K562 (cell line): ENCODE results near the gene TRIP6. TPM values are rescaled to one million over a fixed set of nuclear protein-coding genes. Genes with fewer than 3 reads are reported as not detected.
A peak's percentile ranks its signal among the peaks of the same experiment; 100 is the strongest.

Experiments
- C11orf30 ChIP-seq: fragments of 450-650 bp; IDR thresholded peaks from 2 replicates; pipeline ENCODE4 v1.6.1; 2016; ENCODE audit warnings: low read depth, mild to moderate bottlenecking
- CREB1 ChIP-seq, 2 experiments: sonication (generic) in 1 of 2; formaldehyde crosslinking in 1 of 2; IDR thresholded peaks; 2 replicates each; pipeline versions ENCODE4 v1.6.1 to v1.8.0; 2012 to 2022; ENCODE audit warnings: inconsistent platforms in 1 of 2, mild to moderate bottlenecking in 1 of 2, missing genetic modification reagents in 1 of 2, moderate library complexity in 1 of 2
- CREM ChIP-seq: IDR thresholded peaks from 2 replicates; pipeline ENCODE4 v1.6.1; 2014; ENCODE audit warnings: antibody characterized with exemption, low read depth
- E2F3 ChIP-seq: fragments of 250-450 bp; sonication (Bioruptor Pico); IDR thresholded peaks from 2 replicates; pipeline ENCODE4 v1.4.0; 2020; ENCODE audit warnings: mild to moderate bottlenecking
- ESRRA ChIP-seq: fragments of 450-650 bp; IDR thresholded peaks from 2 replicates; pipeline ENCODE4 v1.6.1; 2014; ENCODE audit warnings: low read depth, mild to moderate bottlenecking, moderate library complexity, borderline replicate concordance
- HDAC1 ChIP-seq, 2 experiments: fragments of 450-650 bp; IDR thresholded peaks; 2 replicates each; pipeline ENCODE4 v1.6.1; 2016 to 2017; ENCODE audit warnings: inconsistent platforms in 1 of 2, mild to moderate bottlenecking in 1 of 2, moderate library complexity in 1 of 2
- MTA3 ChIP-seq: fragments of 450-650 bp; formaldehyde crosslinking; IDR thresholded peaks from 2 replicates; pipeline ENCODE4 v1.6.1; 2017; ENCODE audit warnings: mild to moderate bottlenecking, borderline replicate concordance
- NEUROD1 ChIP-seq: fragments of 150-350 bp; IDR thresholded peaks from 2 replicates; pipeline ENCODE4 v1.6.1; 2014; ENCODE audit warnings: borderline replicate concordance, low read length, low read depth; ENCODE audit not compliant: partially characterized antibody
- PHF20 ChIP-seq: fragments of 450-650 bp; IDR thresholded peaks from 2 replicates; pipeline ENCODE4 v1.6.1; 2018; ENCODE audit not compliant: partially characterized antibody
- TEAD1 ChIP-seq, 2 experiments: fragments of 450-650 bp in 1 of 2; sonication (generic) in 1 of 2; formaldehyde crosslinking; IDR thresholded peaks; 2 replicates each; pipeline versions ENCODE4 v1.4.0 to v1.8.0; 2020 to 2022; ENCODE audit warnings: mild to moderate bottlenecking in 2 of 2, missing genetic modification reagents in 1 of 2
- ZEB2 ChIP-seq: fragments of 450-650 bp; IDR thresholded peaks from 2 replicates; pipeline ENCODE4 v1.6.1; 2016
- ZNF263 ChIP-seq: sonication (generic); formaldehyde crosslinking; IDR thresholded peaks from 2 replicates; pipeline ENCODE4 v1.8.0; 2022; ENCODE audit warnings: mild to moderate bottlenecking, missing genetic modification reagents, borderline replicate concordance
- ZNF274 ChIP-seq: IDR thresholded peaks from 2 replicates; pipeline ENCODE4 v1.6.1; 2011; ENCODE audit warnings: low read depth, mild to moderate bottlenecking, low read length, moderate library complexity, borderline replicate concordance
- ZNF766 ChIP-seq: fragments of 200-800 bp; sonication (Bioruptor generic); conservative IDR thresholded peaks from 2 replicates; pipeline ENCODE4 v1.6.1; 2016; ENCODE audit warnings: missing genetic modification characterization, missing compliant biosample characterization
- polyA plus RNA-seq, 8 experiments: library from polyadenylated mRNA; depleted of rRNA in 4 of 8; stranded (reverse) in 5 of 8; unstranded in 3 of 8; fragments of >200 nt; fragmentation: Nextera tagmentation in 2 of 8; fragmentation: Illumina TruSeq in 1 of 8; extraction: Ambion mirVana in 2 of 8; extraction: Trizol in 1 of 8; gene quantifications; 2 replicates each; pipeline versions ENCODE4 v1.2.1 to v1.2.3, GENCODE V29; 2011 to 2014; ENCODE audit warnings: inconsistent platforms in 1 of 8, missing spikeins in 1 of 8
- total RNA-seq, 7 experiments: library from RNA; depleted of rRNA in 6 of 7; stranded (reverse); fragments of >200 nt in 6 of 7; fragmentation: Illumina TruSeq in 2 of 7; extraction: Trizol in 2 of 7; gene quantifications; 2 replicates each; pipeline versions ENCODE4 v1.2.1 to v1.2.3, GENCODE V29; 2011 to 2021; ENCODE audit warnings: low replicate concordance in 1 of 7
- TF ChIP-seq, protein P1 (sequence below): sonication (generic); formaldehyde crosslinking; IDR thresholded peaks from 2 replicates; pipeline ENCODE4 v1.8.0; 2022; ENCODE audit warnings: mild to moderate bottlenecking, missing genetic modification reagents
- TF ChIP-seq, protein P2 (sequence below): fragments of 450-650 bp; IDR thresholded peaks from 2 replicates; pipeline ENCODE4 v1.6.1; 2014; ENCODE audit warnings: low read depth, mild to moderate bottlenecking, moderate library complexity, borderline replicate concordance
- TF ChIP-seq, protein P3 (sequence below): sonication (generic); formaldehyde crosslinking; IDR thresholded peaks from 2 replicates; pipeline ENCODE4 v1.8.1; 2023; ENCODE audit warnings: mild to moderate bottlenecking, missing genetic modification reagents
- TF ChIP-seq, protein P4 (sequence below): sonication (generic); formaldehyde crosslinking; IDR thresholded peaks from 2 replicates; pipeline ENCODE4 v1.8.0; 2022; ENCODE audit warnings: mild to moderate bottlenecking, low read depth, missing genetic modification reagents

Gene TRIP6
- total and polyA plus RNA-seq, 9 of the 15 experiments (the other 6 are each of a cell fraction or from before 2014, with no cell fraction given): 5.9 to 141 (median 54.0) TPM

DNA sequence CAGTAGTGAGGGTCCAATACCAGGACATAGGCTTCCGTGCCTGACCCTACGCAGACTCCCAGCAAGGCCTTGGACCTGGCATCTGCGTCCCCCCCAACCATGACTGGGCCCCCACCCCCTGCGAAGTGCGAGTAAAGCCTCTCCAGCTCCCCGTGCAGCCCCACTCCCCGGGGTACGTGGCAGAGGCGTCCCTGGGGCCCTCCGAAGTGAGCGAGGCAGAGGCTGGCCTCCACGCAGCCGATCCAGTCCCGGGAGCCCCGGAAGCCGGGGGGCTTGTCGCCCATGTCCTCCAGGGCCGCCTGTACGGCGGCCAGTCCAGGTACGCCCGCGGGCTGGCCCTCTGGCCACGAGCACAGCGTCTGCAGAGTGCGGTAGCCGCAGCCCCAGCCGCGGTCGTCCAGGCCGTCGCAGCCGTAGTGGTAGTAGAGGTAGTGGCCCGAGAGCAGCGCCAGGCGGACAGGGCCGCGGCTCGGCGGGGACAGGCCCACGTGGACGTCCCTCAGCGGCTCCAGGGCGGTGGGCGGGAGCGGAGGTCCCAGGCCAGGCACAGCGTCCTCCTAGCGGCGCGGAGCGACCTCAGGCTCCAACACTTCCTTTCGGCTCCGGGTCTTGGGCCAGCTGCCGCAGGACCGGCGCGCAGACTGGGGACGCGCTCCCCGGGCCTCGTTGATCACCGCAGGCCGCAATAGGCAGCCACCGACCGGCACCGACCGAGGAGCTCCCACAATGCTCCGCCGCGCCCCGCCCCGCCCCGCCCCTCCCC is 22.0 kb downstream of the TRIP6 start, which contains the start of gene UFSP1 (continued):
- TF ChIP-seq, protein P1, sequence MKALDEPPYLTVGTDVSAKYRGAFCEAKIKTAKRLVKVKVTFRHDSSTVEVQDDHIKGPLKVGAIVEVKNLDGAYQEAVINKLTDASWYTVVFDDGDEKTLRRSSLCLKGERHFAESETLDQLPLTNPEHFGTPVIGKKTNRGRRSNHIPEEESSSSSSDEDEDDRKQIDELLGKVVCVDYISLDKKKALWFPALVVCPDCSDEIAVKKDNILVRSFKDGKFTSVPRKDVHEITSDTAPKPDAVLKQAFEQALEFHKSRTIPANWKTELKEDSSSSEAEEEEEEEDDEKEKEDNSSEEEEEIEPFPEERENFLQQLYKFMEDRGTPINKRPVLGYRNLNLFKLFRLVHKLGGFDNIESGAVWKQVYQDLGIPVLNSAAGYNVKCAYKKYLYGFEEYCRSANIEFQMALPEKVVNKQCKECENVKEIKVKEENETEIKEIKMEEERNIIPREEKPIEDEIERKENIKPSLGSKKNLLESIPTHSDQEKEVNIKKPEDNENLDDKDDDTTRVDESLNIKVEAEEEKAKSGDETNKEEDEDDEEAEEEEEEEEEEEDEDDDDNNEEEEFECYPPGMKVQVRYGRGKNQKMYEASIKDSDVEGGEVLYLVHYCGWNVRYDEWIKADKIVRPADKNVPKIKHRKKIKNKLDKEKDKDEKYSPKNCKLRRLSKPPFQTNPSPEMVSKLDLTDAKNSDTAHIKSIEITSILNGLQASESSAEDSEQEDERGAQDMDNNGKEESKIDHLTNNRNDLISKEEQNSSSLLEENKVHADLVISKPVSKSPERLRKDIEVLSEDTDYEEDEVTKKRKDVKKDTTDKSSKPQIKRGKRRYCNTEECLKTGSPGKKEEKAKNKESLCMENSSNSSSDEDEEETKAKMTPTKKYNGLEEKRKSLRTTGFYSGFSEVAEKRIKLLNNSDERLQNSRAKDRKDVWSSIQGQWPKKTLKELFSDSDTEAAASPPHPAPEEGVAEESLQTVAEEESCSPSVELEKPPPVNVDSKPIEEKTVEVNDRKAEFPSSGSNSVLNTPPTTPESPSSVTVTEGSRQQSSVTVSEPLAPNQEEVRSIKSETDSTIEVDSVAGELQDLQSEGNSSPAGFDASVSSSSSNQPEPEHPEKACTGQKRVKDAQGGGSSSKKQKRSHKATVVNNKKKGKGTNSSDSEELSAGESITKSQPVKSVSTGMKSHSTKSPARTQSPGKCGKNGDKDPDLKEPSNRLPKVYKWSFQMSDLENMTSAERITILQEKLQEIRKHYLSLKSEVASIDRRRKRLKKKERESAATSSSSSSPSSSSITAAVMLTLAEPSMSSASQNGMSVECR (CRISPR knock-in tag): peak; percentile 83; the same call in 1 of the 2 replicates
- TF ChIP-seq C11orf30: 0 out of 2 replicates have a peak, but pooled peaks have one; percentile 8
- TF ChIP-seq E2F3 (CRISPR knock-in tag): peak; percentile 87; the same call in 1 of the 2 replicates
- TF ChIP-seq, protein P2, sequence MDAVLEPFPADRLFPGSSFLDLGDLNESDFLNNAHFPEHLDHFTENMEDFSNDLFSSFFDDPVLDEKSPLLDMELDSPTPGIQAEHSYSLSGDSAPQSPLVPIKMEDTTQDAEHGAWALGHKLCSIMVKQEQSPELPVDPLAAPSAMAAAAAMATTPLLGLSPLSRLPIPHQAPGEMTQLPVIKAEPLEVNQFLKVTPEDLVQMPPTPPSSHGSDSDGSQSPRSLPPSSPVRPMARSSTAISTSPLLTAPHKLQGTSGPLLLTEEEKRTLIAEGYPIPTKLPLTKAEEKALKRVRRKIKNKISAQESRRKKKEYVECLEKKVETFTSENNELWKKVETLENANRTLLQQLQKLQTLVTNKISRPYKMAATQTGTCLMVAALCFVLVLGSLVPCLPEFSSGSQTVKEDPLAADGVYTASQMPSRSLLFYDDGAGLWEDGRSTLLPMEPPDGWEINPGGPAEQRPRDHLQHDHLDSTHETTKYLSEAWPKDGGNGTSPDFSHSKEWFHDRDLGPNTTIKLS: peak; percentile 91
- TF ChIP-seq ZNF263: 0 out of 2 replicates have a peak, but pooled peaks have one; percentile 15
- TF ChIP-seq TEAD1 (CRISPR knock-in tag; IDR thresholded peaks at IDR 0.05): peak in 1 of 2 experiments; percentile 7; a peak in 1 of 4 replicates
- no peak for TF ChIP-seq ZEB2
- no peak for TF ChIP-seq CREB1 (IDR thresholded peaks at IDR 0.05)
- peak; percentile 52; the same call in 1 of the 2 replicates for TF ChIP-seq CREB1 (CRISPR knock-in tag; IDR thresholded peaks at IDR 0.05)
- TF ChIP-seq PHF20: peak; percentile 66
- no peak; the same call in 1 of the 2 replicates for TF ChIP-seq ZNF766
- peak; percentile 53 for TF ChIP-seq CREM
- peak in 1 of 2 experiments; percentile 98; a peak in 2 of 4 replicates for TF ChIP-seq HDAC1 (IDR thresholded peaks at IDR 0.05)
- TF ChIP-seq MTA3: peak; percentile 87; the same call in 1 of the 2 replicates
- peak; percentile 9 for TF ChIP-seq NEUROD1
- TF ChIP-seq, protein P3, sequence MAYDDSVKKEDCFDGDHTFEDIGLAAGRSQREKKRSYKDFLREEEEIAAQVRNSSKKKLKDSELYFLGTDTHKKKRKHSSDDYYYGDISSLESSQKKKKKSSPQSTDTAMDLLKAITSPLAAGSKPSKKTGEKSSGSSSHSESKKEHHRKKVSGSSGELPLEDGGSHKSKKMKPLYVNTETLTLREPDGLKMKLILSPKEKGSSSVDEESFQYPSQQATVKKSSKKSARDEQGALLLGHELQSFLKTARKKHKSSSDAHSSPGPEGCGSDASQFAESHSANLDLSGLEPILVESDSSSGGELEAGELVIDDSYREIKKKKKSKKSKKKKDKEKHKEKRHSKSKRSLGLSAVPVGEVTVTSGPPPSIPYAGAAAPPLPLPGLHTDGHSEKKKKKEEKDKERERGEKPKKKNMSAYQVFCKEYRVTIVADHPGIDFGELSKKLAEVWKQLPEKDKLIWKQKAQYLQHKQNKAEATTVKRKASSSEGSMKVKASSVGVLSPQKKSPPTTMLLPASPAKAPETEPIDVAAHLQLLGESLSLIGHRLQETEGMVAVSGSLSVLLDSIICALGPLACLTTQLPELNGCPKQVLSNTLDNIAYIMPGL (CRISPR knock-in tag): peak; percentile 90
- TF ChIP-seq, protein P4, sequence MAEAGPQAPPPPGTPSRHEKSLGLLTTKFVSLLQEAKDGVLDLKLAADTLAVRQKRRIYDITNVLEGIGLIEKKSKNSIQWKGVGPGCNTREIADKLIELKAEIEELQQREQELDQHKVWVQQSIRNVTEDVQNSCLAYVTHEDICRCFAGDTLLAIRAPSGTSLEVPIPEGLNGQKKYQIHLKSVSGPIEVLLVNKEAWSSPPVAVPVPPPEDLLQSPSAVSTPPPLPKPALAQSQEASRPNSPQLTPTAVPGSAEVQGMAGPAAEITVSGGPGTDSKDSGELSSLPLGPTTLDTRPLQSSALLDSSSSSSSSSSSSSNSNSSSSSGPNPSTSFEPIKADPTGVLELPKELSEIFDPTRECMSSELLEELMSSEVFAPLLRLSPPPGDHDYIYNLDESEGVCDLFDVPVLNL (CRISPR knock-in tag): peak; percentile 73; the same call in 1 of the 2 replicates
- TF ChIP-seq ESRRA: peak; percentile 72; the same call in 1 of the 2 replicates
- TF ChIP-seq ZNF274: no peak
